ENCODE results near the gene KCNQ2. TPM values are rescaled to one million over a fixed set of nuclear protein-coding genes. Genes with fewer than 3 reads are reported as not detected.
A peak's percentile ranks its signal among the peaks of the same experiment; 100 is the strongest.

The KCNQ2 gene
- polyA plus RNA-seq, 3 donors, result not detected

DNA sequence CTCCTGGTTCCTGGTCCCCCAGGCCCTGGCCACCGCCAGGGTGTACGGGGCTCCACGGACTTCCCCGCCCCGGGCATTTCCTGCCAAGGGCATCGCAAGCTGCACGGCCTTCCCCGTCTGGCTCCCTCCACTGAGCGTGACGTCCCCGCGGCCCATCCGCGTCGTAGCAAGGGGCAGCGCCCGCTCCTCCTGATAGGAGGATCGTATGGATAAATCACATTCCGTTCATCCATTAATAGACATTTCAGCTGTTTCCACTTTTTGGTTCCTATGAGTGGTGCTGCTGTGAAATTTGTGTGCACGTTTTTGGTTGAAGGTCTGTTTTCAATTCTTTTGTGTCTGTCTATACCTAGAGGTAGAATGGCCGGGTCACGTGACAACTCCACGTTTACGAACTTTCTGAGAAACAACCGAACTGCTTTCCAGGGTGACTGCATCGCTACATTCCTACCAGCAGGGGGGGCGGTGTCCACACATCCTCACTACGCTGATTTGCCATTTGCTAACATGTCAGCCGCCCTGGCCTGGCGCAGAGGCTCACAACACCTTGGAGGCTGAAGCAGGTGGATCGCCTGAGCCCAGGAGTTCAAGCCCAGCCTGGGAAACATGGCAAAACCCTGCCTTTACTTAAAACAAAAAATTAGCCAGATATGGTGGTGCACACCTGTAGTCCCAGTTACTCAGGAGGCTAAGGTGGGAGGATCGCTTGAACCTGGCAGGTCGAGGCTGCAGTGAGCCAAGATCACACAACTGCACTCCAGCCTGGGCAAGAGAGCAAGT lies 37.7 kb downstream of the KCNQ2 start:
- 10% methylated on average over 13 of the region's 33 CpGs for WGBS (ENCODE audit: insufficient coverage)
- Histone ChIP-seq H3K4me3 (replicated peaks in 1 of 3; ENCODE audit: low read depth in 2 of 3, low read length in 3 of 3) (no peak overlapping the region), H3K79me2 (ENCODE audit: insufficient read depth, low read length) (no peaks in the 10 kb centered on the region), H4K20me1 (ENCODE audit: insufficient read depth, low read length) (no peaks in the 10 kb centered on the region), H2AFZ (ENCODE audit: insufficient read depth, low read depth, low read length, poor library complexity, severe bottlenecking) (no peak overlapping the region), H3K27ac (ENCODE audit: low read depth in 1 of 2, low read length in 2 of 2) (no peak overlapping the region), H3K4me2 (replicated peaks; ENCODE audit: extremely low read depth, low read length, poor library complexity, severe bottlenecking) (no peak overlapping the region), H3K9me3 (replicated peaks in 1 of 2; ENCODE audit: control insufficient read depth in 1 of 2, insufficient read depth in 1 of 2, low read length in 2 of 2) (peaks cover 0 to 9% of the 10 kb centered on the region in 2 donors), H3K27me3 (ENCODE audit: control insufficient read depth in 2 of 2, insufficient read depth in 2 of 2, low read length in 2 of 2) (no peaks in the 10 kb centered on the region), H3K36me3 (replicated peaks in 1 of 2; ENCODE audit: control insufficient read depth in 1 of 2, insufficient read depth in 2 of 2, low read length in 2 of 2) (no peaks in the 10 kb centered on the region), H3K9ac (ENCODE audit: insufficient read depth, low read length, poor library complexity, severe bottlenecking) (no peak overlapping the region), H3K4me1 (ENCODE audit: control insufficient read depth in 1 of 2, insufficient read depth in 2 of 2, low read length in 2 of 2) (peaks cover 5 to 8% of the 10 kb centered on the region in 2 donors)
- DNase-seq, result peak; percentile 50 to 68 (median 54)
- H3K4me1 Mint-ChIP-seq, result peaks cover 7% of the 10 kb centered on the region
- H3K27ac Mint-ChIP-seq, result no peak overlapping the region
- H3K4me3 Mint-ChIP-seq, result peak overlapping the region in 1 of 2 donors; percentile 64
- no peaks in the 10 kb centered on the region for H3K36me3 Mint-ChIP-seq
- no peaks in the 10 kb centered on the region for H3K9me3 Mint-ChIP-seq
- TF ChIP-seq, protein P1, sequence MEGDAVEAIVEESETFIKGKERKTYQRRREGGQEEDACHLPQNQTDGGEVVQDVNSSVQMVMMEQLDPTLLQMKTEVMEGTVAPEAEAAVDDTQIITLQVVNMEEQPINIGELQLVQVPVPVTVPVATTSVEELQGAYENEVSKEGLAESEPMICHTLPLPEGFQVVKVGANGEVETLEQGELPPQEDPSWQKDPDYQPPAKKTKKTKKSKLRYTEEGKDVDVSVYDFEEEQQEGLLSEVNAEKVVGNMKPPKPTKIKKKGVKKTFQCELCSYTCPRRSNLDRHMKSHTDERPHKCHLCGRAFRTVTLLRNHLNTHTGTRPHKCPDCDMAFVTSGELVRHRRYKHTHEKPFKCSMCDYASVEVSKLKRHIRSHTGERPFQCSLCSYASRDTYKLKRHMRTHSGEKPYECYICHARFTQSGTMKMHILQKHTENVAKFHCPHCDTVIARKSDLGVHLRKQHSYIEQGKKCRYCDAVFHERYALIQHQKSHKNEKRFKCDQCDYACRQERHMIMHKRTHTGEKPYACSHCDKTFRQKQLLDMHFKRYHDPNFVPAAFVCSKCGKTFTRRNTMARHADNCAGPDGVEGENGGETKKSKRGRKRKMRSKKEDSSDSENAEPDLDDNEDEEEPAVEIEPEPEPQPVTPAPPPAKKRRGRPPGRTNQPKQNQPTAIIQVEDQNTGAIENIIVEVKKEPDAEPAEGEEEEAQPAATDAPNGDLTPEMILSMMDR (IDR thresholded peaks at IDR 0.05), result peak; percentile 85
- peaks cover 2 to 21% (median 9%) of the 10 kb centered on the region in 3 donors for H3K27me3 Mint-ChIP-seq (ENCODE audit: low read depth in 3 of 3)
- intact Hi-C loops (cut with micrococcal nuclease), result loop anchor here in 1 of 2 donors (5.0 kb wide), 1 partner anchor 538 kb away; no protein-coding TSS in a partner anchor

GRCh38 chr20:63433756-63434531 lies 38.5 kb downstream of the KCNQ2 start:
- intact Hi-C loops (cut with micrococcal nuclease), result no loop called here
- peak overlapping the region in 1 of 2 donors; percentile 46 for H3K4me3 Mint-ChIP-seq
- no peak overlapping the region for H3K27ac ChIP-seq (ENCODE audit: low read depth in 1 of 2, low read length in 2 of 2)

More at GRCh38 chr20:63433756-63434531, 38.5 kb downstream of the KCNQ2 start:
- Histone ChIP-seq H4K20me1 (ENCODE audit: insufficient read depth, low read length) (no peaks in the 10 kb centered on the region), H3K4me1 (ENCODE audit: control insufficient read depth in 1 of 2, insufficient read depth in 2 of 2, low read length in 2 of 2) (peaks cover 5 to 8% of the 10 kb centered on the region in 2 donors), H3K4me3 (replicated peaks in 1 of 3; ENCODE audit: low read depth in 2 of 3, low read length in 3 of 3) (no peak overlapping the region), H3K4me2 (replicated peaks; ENCODE audit: extremely low read depth, low read length, poor library complexity, severe bottlenecking) (no peak overlapping the region), H3K79me2 (ENCODE audit: insufficient read depth, low read length) (no peaks in the 10 kb centered on the region), H3K9ac (ENCODE audit: insufficient read depth, low read length, poor library complexity, severe bottlenecking) (no peak overlapping the region), H2AFZ (ENCODE audit: insufficient read depth, low read depth, low read length, poor library complexity, severe bottlenecking) (no peak overlapping the region), H3K27me3 (ENCODE audit: control insufficient read depth in 2 of 2, insufficient read depth in 2 of 2, low read length in 2 of 2) (no peaks in the 10 kb centered on the region), H3K9me3 (replicated peaks in 1 of 2; ENCODE audit: control insufficient read depth in 1 of 2, insufficient read depth in 1 of 2, low read length in 2 of 2) (peaks cover 0 to 9% of the 10 kb centered on the region in 2 donors), H3K36me3 (replicated peaks in 1 of 2; ENCODE audit: control insufficient read depth in 1 of 2, insufficient read depth in 2 of 2, low read length in 2 of 2) (no peaks in the 10 kb centered on the region)
- Mint-ChIP-seq H3K27me3 (ENCODE audit: low read depth in 3 of 3) (peaks cover 0 to 21% (median 9%) of the 10 kb centered on the region in 3 donors), H3K9me3 (no peaks in the 10 kb centered on the region), H3K27ac (no peak overlapping the region), H3K4me1 (peaks cover 7% of the 10 kb centered on the region), H3K36me3 (no peaks in the 10 kb centered on the region)
- WGBS (ENCODE audit: insufficient coverage), result 90% methylated on average over 34 of the region's 39 CpGs
- no peak for DNase-seq
- TF ChIP-seq, protein P1 (IDR thresholded peaks at IDR 0.05), result no peak
